Measurements from ENCODE around the gene ADAM12.

ADAM12 gene

GRCh38 chr10:125984865-125985495, 403.3 kb downstream of the ADAM12 start:
- TF ChIP-seq ZNF138 (tag by site-specific recombination; IDR thresholded peaks at IDR 0.05; ENCODE audit: borderline replicate concordance), result no peak
- TF ChIP-seq ZNF280D (tag by site-specific recombination; IDR thresholded peaks at IDR 0.05), result no peak
- TF ChIP-seq OSR2 (tag by site-specific recombination; IDR thresholded peaks at IDR 0.05), result no peak
- ChIA-PET POLR2A (no interaction called here), CTCF (interaction anchor here (0.9 to 1.4 kb wide), 3 partner anchors 13 to 169 kb away, joined by 3 to 6 read pairs (median 3); no protein-coding TSS in a partner anchor)
- no peaks in the 10 kb centered on the region for H3K4me1 ChIP-seq (ENCODE audit: control insufficient read depth, insufficient read depth, low read length)
- no peak overlapping the region for H3K4me3 ChIP-seq (ENCODE audit: low read depth, low read length)
- H3K27ac ChIP-seq (ENCODE audit: extremely low read depth, low read depth, low read length), result no peak overlapping the region
- no peaks in the 10 kb centered on the region for H3K9me3 ChIP-seq (ENCODE audit: control insufficient read depth, insufficient read depth, low read depth, low read length)
- no peaks in the 10 kb centered on the region for H3K36me3 ChIP-seq (ENCODE audit: control insufficient read depth in 2 of 2, insufficient read depth in 1 of 2, low read length in 2 of 2)

- POLR2A ChIA-PET, result no interaction called here
- Histone ChIP-seq H3K4me3 (ENCODE audit: low read depth, low read length) (no peak overlapping the region), H3K4me1 (ENCODE audit: control insufficient read depth, insufficient read depth, low read length) (no peaks in the 10 kb centered on the region), H3K9me3 (ENCODE audit: control insufficient read depth, insufficient read depth, low read depth, low read length) (no peaks in the 10 kb centered on the region), H3K27ac (ENCODE audit: extremely low read depth, low read depth, low read length) (no peak overlapping the region), H3K36me3 (ENCODE audit: control insufficient read depth in 2 of 2, insufficient read depth in 1 of 2, low read length in 2 of 2) (no peaks in the 10 kb centered on the region)
- CTCF ChIA-PET, result interaction anchor here (0.6 to 3.0 kb wide), 6 partner anchors 24 to 519 kb away, joined by 3 to 12 read pairs (median 4); no protein-coding TSS in a partner anchor
- TF ChIP-seq TCF7L2 (IDR thresholded peaks at IDR 0.05; ENCODE audit: borderline replicate concordance, low read depth, low read length) (no peak), ZXDB (tag by site-specific recombination; IDR thresholded peaks at IDR 0.05) (no peak), ZNF548 (tag by site-specific recombination; IDR thresholded peaks at IDR 0.05) (no peak), ZNF202 (tag by site-specific recombination; IDR thresholded peaks at IDR 0.05; ENCODE audit: borderline replicate concordance) (no peak), ZNF704 (tag by site-specific recombination; IDR thresholded peaks at IDR 0.05) (no peak), ZNF223 (tag by site-specific recombination; IDR thresholded peaks at IDR 0.05) (no peak), ZSCAN4 (tag by site-specific recombination; IDR thresholded peaks at IDR 0.05) (no peak), ELK4 (IDR thresholded peaks at IDR 0.05; ENCODE audit: borderline replicate concordance, low read depth, low read length) (no peak), ZNF366 (tag by site-specific recombination; conservative IDR thresholded peaks at IDR 0.05) (no peak), ZNF501 (tag by site-specific recombination; IDR thresholded peaks at IDR 0.05) (no peak), TRIM28 (IDR thresholded peaks at IDR 0.05; ENCODE audit: borderline replicate concordance, low read length) (no peak), ZBTB7A (tag by site-specific recombination; IDR thresholded peaks at IDR 0.05; ENCODE audit: low read depth) (no peak), KLF17 (tag by site-specific recombination; IDR thresholded peaks at IDR 0.05) (no peak), EGR2 (tag by site-specific recombination; IDR thresholded peaks at IDR 0.05; ENCODE audit: low read depth) (no peak), ZNF362 (tag by site-specific recombination; IDR thresholded peaks at IDR 0.05) (no peak), SP7 (tag by site-specific recombination; IDR thresholded peaks at IDR 0.05) (no peak), ZNF639 (tag by site-specific recombination; IDR thresholded peaks at IDR 0.05) (no peak), ZNF585B (tag by site-specific recombination; IDR thresholded peaks at IDR 0.05) (no peak), GFI1B (tag by site-specific recombination; IDR thresholded peaks at IDR 0.05) (no peak)
These were observed 403.9 kb downstream of the ADAM12 start for GRCh38 chr10:125984346-125984745.
